GM12801 (cell line): ENCODE results near the gene PNPLA7.

ENCODE experiments used
- TF ChIP-seq, protein P1 (sequence below): IDR thresholded peaks from one replicate; pipeline ENCODE4 v1.5.1; 2011; ENCODE audit warnings: control low read depth; ENCODE audit not compliant: insufficient read length; ENCODE audit errors: extremely low read depth

PNPLA7 gene

GRCh38 chr9:137475666-137476065 is 74.5 kb downstream of the PNPLA7 start:
- TF ChIP-seq, protein P1, sequence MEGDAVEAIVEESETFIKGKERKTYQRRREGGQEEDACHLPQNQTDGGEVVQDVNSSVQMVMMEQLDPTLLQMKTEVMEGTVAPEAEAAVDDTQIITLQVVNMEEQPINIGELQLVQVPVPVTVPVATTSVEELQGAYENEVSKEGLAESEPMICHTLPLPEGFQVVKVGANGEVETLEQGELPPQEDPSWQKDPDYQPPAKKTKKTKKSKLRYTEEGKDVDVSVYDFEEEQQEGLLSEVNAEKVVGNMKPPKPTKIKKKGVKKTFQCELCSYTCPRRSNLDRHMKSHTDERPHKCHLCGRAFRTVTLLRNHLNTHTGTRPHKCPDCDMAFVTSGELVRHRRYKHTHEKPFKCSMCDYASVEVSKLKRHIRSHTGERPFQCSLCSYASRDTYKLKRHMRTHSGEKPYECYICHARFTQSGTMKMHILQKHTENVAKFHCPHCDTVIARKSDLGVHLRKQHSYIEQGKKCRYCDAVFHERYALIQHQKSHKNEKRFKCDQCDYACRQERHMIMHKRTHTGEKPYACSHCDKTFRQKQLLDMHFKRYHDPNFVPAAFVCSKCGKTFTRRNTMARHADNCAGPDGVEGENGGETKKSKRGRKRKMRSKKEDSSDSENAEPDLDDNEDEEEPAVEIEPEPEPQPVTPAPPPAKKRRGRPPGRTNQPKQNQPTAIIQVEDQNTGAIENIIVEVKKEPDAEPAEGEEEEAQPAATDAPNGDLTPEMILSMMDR: no peak

GRCh38 chr9:137474271-137474670 is 75.9 kb downstream of the PNPLA7 start:
- TF ChIP-seq, protein P1: no peak

DNA sequence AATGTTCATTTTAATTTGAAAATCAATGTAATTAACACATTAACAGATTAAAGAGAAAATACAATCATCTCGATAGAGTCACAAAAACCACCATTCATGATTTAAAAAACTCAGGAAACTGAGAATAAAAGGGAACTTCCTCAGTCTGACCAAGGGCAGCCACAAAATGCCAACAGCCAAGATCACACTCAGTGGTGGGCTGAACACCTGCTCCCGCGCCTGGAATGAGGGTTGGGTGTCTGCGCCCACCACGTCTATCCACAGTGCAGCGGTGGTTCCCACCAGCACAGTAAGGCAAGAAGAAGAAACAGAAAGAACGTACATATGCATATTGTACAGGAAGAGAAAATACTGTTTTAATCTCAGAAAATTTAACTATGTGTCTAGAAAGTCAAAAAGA is 79.4 kb downstream of the PNPLA7 start:
- TF ChIP-seq, protein P1: no peak

GRCh38 chr9:137467896-137468295 is 82.3 kb downstream of the PNPLA7 start:
- TF ChIP-seq, protein P1: no peak

DNA sequence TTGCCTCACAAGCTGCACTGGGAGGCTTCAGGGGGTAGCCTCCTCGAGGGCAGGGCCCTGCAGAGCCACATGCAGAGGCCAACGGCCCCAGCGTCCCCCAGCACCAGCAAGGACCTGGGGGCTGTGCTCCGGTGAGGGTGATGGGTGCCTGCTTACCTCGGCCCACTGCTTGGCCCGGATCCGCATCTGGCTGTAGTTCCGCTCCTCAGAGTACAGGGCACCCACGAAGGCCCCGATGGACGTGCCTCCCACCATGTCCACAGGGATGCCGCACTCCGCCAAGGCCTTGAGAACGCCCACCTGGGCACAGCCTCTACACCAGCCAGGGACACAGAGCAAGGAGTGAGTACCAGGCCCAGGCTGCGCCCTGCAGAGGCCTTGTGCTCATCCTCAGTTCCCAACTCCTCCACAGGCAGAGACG is 83.0 kb downstream of the PNPLA7 start:
- TF ChIP-seq, protein P1: no peak

DNA sequence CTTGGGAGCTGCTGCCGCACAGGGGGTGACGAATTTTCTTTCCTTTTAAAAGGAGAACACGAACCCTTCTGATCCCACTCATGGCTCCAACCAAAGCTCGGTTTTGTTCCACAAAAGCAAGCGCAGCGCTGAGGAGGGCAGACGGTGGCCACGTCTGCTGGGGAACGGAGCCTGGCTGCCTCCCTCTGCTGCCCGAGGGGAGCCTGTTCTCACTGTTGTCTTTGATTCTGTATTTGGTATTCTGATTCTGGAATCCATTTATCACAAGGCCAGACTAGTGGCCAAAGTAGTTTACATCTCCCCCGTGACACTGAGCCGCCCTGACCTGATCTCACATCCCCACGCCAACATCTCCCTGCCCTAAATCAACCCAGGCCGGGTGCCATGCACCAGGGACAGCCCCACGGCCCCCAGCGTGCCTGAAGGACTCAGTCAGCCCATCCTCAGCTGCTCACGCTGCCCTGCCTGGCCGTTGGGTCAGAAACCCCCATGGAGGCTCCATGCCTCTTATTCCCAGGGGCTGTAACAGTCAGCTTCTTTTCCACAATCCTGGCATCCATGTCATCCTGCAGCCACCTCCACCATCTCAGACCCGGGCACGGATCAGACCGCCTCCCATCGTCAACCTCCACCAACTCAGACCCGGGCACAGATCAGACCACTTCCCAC is 84.3 kb downstream of the PNPLA7 start:
- TF ChIP-seq, protein P1: no peak

DNA sequence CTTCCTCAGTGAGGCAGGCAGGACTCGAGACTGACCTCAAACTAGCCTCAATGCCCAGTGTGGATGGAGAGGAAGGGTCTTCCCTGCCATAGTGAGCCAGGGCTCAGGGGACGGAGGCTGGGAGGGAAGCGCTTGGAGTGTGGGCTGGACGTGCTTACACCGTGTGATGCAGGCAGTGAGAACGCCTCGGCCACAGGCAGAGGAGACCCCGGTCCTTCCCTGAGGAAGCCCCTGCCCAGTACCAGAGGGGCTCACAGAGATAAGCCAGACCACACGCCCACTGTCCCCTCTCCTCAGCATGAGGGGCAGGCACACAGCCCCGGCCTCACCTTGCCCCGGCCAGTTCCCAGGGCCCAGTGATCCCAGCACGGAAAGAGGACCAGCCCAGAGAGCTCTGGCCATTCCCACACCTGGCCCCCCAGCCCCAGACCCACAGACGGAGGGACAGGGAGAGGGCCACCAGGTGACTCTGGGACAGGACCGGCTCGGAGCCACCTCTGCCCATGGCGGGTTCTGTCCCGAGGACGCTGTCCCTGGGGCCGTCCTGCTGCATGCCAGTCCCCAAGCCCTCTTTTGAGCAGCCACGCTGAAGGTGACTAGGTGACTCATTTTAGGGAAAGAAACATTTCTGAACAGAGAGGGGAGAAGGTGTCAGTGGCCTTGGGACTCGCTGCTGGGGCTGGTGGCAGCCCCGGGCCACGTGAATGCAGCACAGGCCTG is 85.0 kb downstream of the PNPLA7 start:
- TF ChIP-seq, protein P1: no peak
